Endothelial cell of umbilical vein (primary cell): ENCODE data around the gene ALKBH8. TPM values are rescaled to one million over a fixed set of nuclear protein-coding genes. Genes with fewer than 3 reads are reported as not detected.

Experiments
- BruUV-seq: library from RNA; stranded (reverse); fragments of 400-500 nt; replicated peaks from 2 replicates; lab custom pipeline; 2021; lab: Mats Ljungman, UMichigan
- CTCF ChIA-PET: fragments of 300-600, 350-600 bp; sonication (Branson Sonifier 250); formaldehyde crosslinking; loops from one replicate; lab custom pipeline; 2021; ENCODE audit warnings: antibody characterized with exemption, inconsistent platforms; lab: Charles Lee
- POLR2A ChIA-PET: fragments of 300-600, 350-600 bp; sonication (Branson Sonifier 250); formaldehyde crosslinking; loops from one replicate; lab custom pipeline; 2021; ENCODE audit warnings: antibody characterized with exemption, inconsistent platforms; lab: Charles Lee
- DNase-seq: peaks from one replicate; pipeline ENCODE4 v3.0.0-alpha.2; 2011; ENCODE audit warnings: low read depth, low spot score
- FAIRE-seq: peaks from 2 replicates; lab custom pipeline; 2011; peaks lifted over from hg19 to GRCh38; lab: Jason Lieb, UNC
- H2AFZ ChIP-seq: 2 replicates; pipeline ENCODE4 v1.6.0; 2012; ENCODE audit warnings: low read depth, low read length, control low read depth, inconsistent platforms
- H3K27ac ChIP-seq: 2 replicates; pipeline ENCODE4 v1.5.1; 2011; ENCODE audit warnings: low read depth, mild to moderate bottlenecking, control low read depth, low read length, moderate library complexity; ENCODE audit not compliant: insufficient read depth
- H3K27me3 ChIP-seq, 2 experiments: 2 replicates each; pipeline versions ENCODE4 v1.6.0 to v1.6.1; 2011; ENCODE audit warnings: low read length in 2 of 2, mixed read lengths in 1 of 2; ENCODE audit not compliant: control insufficient read depth in 2 of 2, insufficient read depth in 2 of 2
- H3K36me3 ChIP-seq, 2 experiments: 2 replicates in 1 of 2; 3 replicates in 1 of 2; pipeline ENCODE4 v1.5.1; 2011; ENCODE audit warnings: low read length in 2 of 2, mild to moderate bottlenecking in 1 of 2, moderate library complexity in 1 of 2; ENCODE audit not compliant: control insufficient read depth in 2 of 2, insufficient read depth in 2 of 2; ENCODE audit errors: extremely low read depth in 1 of 2
- H3K4me1 ChIP-seq: 3 replicates; pipeline ENCODE4 v1.5.1; 2011; ENCODE audit warnings: mild to moderate bottlenecking, low read length; ENCODE audit not compliant: control insufficient read depth, insufficient read depth; ENCODE audit errors: extremely low read depth
- H3K4me2 ChIP-seq: 2 replicates; pipeline ENCODE4 v1.6.1; 2011; ENCODE audit warnings: low read length, control low read depth, mixed read lengths; ENCODE audit not compliant: insufficient read depth
- H3K4me3 ChIP-seq, 3 experiments: fragments of 200-600 bp in 1 of 3; sonication (generic), shearing (Covaris generic) in 1 of 3; replicated peaks in 1 of 3; 2 replicates each; pipeline ENCODE4 v1.5.1; 2011 to 2016; ENCODE audit warnings: control low read depth in 3 of 3, low read length in 3 of 3, mild to moderate bottlenecking in 2 of 3, inconsistent platforms in 1 of 3, low read depth in 1 of 3, moderate library complexity in 1 of 3; ENCODE audit not compliant: insufficient read depth in 1 of 3
- H3K79me2 ChIP-seq: 2 replicates; pipeline ENCODE4 v1.6.0; 2012; ENCODE audit warnings: low read length, inconsistent platforms; ENCODE audit not compliant: control insufficient read depth, insufficient read depth
- H3K9ac ChIP-seq: replicated peaks from 2 replicates; pipeline ENCODE3; 2011; ENCODE audit warnings: low read length, control low read depth; ENCODE audit not compliant: insufficient read depth; ENCODE audit errors: extremely low read depth
- H3K9me1 ChIP-seq: replicated peaks from 3 replicates; pipeline ENCODE4 v1.6.0; 2011; ENCODE audit warnings: mild to moderate bottlenecking, low read length; ENCODE audit not compliant: control insufficient read depth, insufficient read depth; ENCODE audit errors: extremely low read depth
- H3K9me3 ChIP-seq: replicated peaks from 2 replicates; pipeline ENCODE4 v1.5.1; 2012; ENCODE audit warnings: low read length, inconsistent platforms; ENCODE audit not compliant: control insufficient read depth, insufficient read depth
- H4K20me1 ChIP-seq: replicated peaks from 2 replicates; pipeline ENCODE3; 2011; ENCODE audit warnings: mild to moderate bottlenecking, low read length; ENCODE audit not compliant: control insufficient read depth, insufficient read depth; ENCODE audit errors: extremely low read depth
- EZH2 ChIP-seq: IDR thresholded peaks from 2 replicates; pipeline ENCODE4 v1.6.1; 2012; ENCODE audit warnings: borderline replicate concordance, low read depth, mild to moderate bottlenecking, moderate library complexity, low read length, inconsistent platforms; ENCODE audit not compliant: severe bottlenecking
- FOS ChIP-seq: IDR thresholded peaks from 2 replicates; pipeline ENCODE4 v1.6.1; 2011; ENCODE audit warnings: mild to moderate bottlenecking, low read length, moderate library complexity, borderline replicate concordance; ENCODE audit not compliant: insufficient read depth
- GATA2 ChIP-seq: IDR thresholded peaks from 2 replicates; pipeline ENCODE4 v1.7.0; 2011; ENCODE audit warnings: low read depth, mild to moderate bottlenecking, moderate library complexity, mixed read lengths, low read length; ENCODE audit not compliant: insufficient read length, insufficient read depth
- JUN ChIP-seq: IDR thresholded peaks from 2 replicates; pipeline ENCODE4 v1.6.1; 2011; ENCODE audit warnings: borderline replicate concordance, low read depth; ENCODE audit not compliant: insufficient read length, insufficient read depth
- MYC ChIP-seq: IDR thresholded peaks from one replicate; pipeline ENCODE4 v1.6.1; 2011; ENCODE audit warnings: mild to moderate bottlenecking, low read depth, low read length
- POLR2A ChIP-seq: IDR thresholded peaks from 2 replicates; pipeline ENCODE4 v1.6.1; 2012; ENCODE audit warnings: low read depth, mild to moderate bottlenecking, control low read depth, low read length
- POLR2AphosphoS5 ChIP-seq: IDR thresholded peaks from 2 replicates; pipeline ENCODE4 v1.6.1; 2012; ENCODE audit warnings: low read depth, mild to moderate bottlenecking, control low read depth, low read length, moderate library complexity; ENCODE audit not compliant: insufficient read depth
- dilution Hi-C: fragments of 300-500 bp; cut with MboI; formaldehyde crosslinking; loops from one replicate; pipeline ENCODE4 v1.15.0; 2019; ENCODE audit warnings: low sequenced_read_pairs; ENCODE audit not compliant: extremely low pct_ligation_motif_present
- intact Hi-C: fragments of 100-400 bp; cut with micrococcal nuclease; formaldehyde crosslinking; loops from one replicate; pipeline ENCODE4 v1.10.0; 2022
- polyA plus RNA-seq, 4 experiments: library from polyadenylated mRNA; depleted of rRNA in 3 of 4; stranded (reverse) in 3 of 4; unstranded in 1 of 4; fragments of >200 nt; gene quantifications; 2 replicates each; pipeline versions ENCODE4 v1.2.1 to v1.2.3, GENCODE V29; 2011 to 2012; ENCODE audit warnings: missing spikeins in 1 of 4
- total RNA-seq: library from RNA; stranded (reverse); gene quantifications from 2 replicates; pipeline ENCODE4 v1.2.3, GENCODE V29; 2021
- TF ChIP-seq, protein P1 (sequence below), 2 donors: IDR thresholded peaks; 1 replicate in 1 of 2; 2 replicates in 1 of 2; pipeline ENCODE4 v1.5.1; 2011; ENCODE audit warnings: low read length in 2 of 2, mild to moderate bottlenecking in 2 of 2, moderate library complexity in 2 of 2, control low read depth in 1 of 2, inconsistent platforms in 1 of 2, low read depth in 1 of 2; ENCODE audit not compliant: insufficient read depth in 1 of 2; ENCODE audit errors: extremely low read depth in 1 of 2
- TF ChIP-seq, protein P2 (sequence below): IDR thresholded peaks from 2 replicates; pipeline ENCODE4 v1.6.1; 2011; ENCODE audit not compliant: insufficient read depth, insufficient read length

The ALKBH8 gene
- total and polyA plus RNA-seq, 2 donors (not counting 3 experiments of a cell fraction or from before 2014, with no cell fraction given): 2.6 to 10.2 TPM

DNA sequence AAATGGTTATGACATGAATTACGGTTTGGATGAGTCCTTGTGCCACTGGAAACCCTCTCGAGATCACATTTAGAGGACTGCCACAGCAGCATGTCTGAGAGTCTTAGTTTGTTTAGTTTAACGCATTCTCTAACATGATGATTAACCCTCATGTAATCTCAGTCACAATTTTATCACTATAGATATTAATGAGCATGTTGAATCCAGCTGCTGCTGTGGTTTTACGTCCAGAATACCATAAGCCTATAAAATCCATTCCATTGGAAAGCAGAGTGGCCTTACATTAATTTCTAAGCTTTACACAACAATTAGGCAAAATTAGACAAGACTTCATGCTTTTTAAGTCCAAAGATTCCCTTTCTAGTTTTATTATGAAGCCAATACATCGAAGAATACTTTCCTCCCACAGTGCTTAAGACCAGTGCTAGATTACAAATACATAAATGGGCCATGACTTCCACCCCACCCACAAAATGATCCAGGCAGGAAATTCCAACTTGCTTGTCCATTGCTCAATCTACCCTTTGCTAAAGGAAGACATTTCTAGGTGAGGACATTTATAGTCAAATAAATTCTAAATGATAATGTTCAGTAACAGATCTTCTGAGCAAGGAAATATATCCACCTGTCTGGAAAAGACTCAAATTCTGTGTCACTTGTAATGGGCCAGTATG is 21.9 kb upstream of the ALKBH8 start:
- ChIA-PET CTCF (interaction anchor here (1.1 to 1.2 kb wide), 3 partner anchors 9 to 104 kb away, joined by 3 to 7 read pairs (median 5); no protein-coding TSS in a partner anchor), POLR2A (no interaction called here)
- peaks cover 12% of the 10 kb centered on the region for H3K4me1 ChIP-seq
- no peaks in the 10 kb centered on the region for H3K9me1 ChIP-seq
- no peak overlapping the region for H3K4me2 ChIP-seq
- no peak overlapping the region for H3K4me3 ChIP-seq
- H3K79me2 ChIP-seq: no peaks in the 10 kb centered on the region
- H3K9me3 ChIP-seq: no peaks in the 10 kb centered on the region
- DNase-seq (no peak), FAIRE-seq (no peak)
- dilution Hi-C loops: no loop called here
- peaks cover 9 to 13% of the 10 kb centered on the region in 2 experiments for H3K27me3 ChIP-seq
- no peak overlapping the region for H3K9ac ChIP-seq
- H3K27ac ChIP-seq: no peak overlapping the region
- H3K36me3 ChIP-seq: no peaks in the 10 kb centered on the region
- H2AFZ ChIP-seq: no peak overlapping the region
- no TSS peak for BruUV-seq
- no peak for TF ChIP-seq POLR2AphosphoS5
- no peak for TF ChIP-seq FOS
- no peak for TF ChIP-seq JUN
- TF ChIP-seq, protein P1, sequence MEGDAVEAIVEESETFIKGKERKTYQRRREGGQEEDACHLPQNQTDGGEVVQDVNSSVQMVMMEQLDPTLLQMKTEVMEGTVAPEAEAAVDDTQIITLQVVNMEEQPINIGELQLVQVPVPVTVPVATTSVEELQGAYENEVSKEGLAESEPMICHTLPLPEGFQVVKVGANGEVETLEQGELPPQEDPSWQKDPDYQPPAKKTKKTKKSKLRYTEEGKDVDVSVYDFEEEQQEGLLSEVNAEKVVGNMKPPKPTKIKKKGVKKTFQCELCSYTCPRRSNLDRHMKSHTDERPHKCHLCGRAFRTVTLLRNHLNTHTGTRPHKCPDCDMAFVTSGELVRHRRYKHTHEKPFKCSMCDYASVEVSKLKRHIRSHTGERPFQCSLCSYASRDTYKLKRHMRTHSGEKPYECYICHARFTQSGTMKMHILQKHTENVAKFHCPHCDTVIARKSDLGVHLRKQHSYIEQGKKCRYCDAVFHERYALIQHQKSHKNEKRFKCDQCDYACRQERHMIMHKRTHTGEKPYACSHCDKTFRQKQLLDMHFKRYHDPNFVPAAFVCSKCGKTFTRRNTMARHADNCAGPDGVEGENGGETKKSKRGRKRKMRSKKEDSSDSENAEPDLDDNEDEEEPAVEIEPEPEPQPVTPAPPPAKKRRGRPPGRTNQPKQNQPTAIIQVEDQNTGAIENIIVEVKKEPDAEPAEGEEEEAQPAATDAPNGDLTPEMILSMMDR (IDR thresholded peaks at IDR 0.05; ENCODE audit: extremely low read depth in 1 of 2, insufficient read depth in 1 of 2, low read depth in 1 of 2, low read length in 2 of 2): no peak
- no peak for TF ChIP-seq MYC
- TF ChIP-seq GATA2: no peak
- TF ChIP-seq, protein P2, sequence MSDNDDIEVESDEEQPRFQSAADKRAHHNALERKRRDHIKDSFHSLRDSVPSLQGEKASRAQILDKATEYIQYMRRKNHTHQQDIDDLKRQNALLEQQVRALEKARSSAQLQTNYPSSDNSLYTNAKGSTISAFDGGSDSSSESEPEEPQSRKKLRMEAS: no peak
- no peak for TF ChIP-seq POLR2A
- TF ChIP-seq EZH2: no peak
- no peaks in the 10 kb centered on the region for H4K20me1 ChIP-seq
- intact Hi-C loops: no loop called here
